MCF 10A (cell line): Measurements from ENCODE around the gene SELPLG. TPM values are rescaled to one million over a fixed set of nuclear protein-coding genes. Genes with fewer than 3 reads are reported as not detected.

Source experiments
- BruUV-seq: library from RNA; stranded (reverse); fragments of 400-500 nt; replicated peaks from 2 replicates; lab custom pipeline; 2021; lab: Mats Ljungman, UMichigan
- CTCF ChIA-PET: fragments of 300-600 bp; sonication (Branson Sonifier 250); formaldehyde crosslinking; extraction: SDS; loops from one replicate; lab custom pipeline; 2021; ENCODE audit warnings: antibody characterized with exemption, inconsistent platforms; lab: Yijun Ruan, JAX
- POLR2A ChIA-PET: fragments of 300-600, 350-650 bp; sonication (Branson Sonifier 250); formaldehyde crosslinking; extraction: SDS; loops from one replicate; lab custom pipeline; 2020; ENCODE audit warnings: antibody characterized with exemption, inconsistent platforms; lab: Yijun Ruan, JAX
- DNase-seq: peaks from one replicate; pipeline ENCODE4 v3.0.0-alpha.2; 2018; ENCODE audit not compliant: unreplicated experiment
- H3K27ac Mint-ChIP-seq: one replicate; pipeline ENCODE4 v1.8.0; 2022; ENCODE audit warnings: mild to moderate bottlenecking, low read depth, mixed read lengths; ENCODE audit not compliant: unreplicated experiment
- H3K27me3 Mint-ChIP-seq: one replicate; pipeline ENCODE4 v1.8.0; 2022; ENCODE audit warnings: mixed read lengths; ENCODE audit not compliant: insufficient read depth, unreplicated experiment
- H3K36me3 Mint-ChIP-seq: one replicate; pipeline ENCODE4 v1.8.0; 2022; ENCODE audit warnings: mild to moderate bottlenecking, moderate library complexity, mixed read lengths; ENCODE audit not compliant: insufficient read depth, unreplicated experiment
- H3K4me1 Mint-ChIP-seq: one replicate; pipeline ENCODE4 v1.8.0; 2022; ENCODE audit warnings: mixed read lengths; ENCODE audit not compliant: insufficient read depth, unreplicated experiment
- H3K4me3 Mint-ChIP-seq: one replicate; pipeline ENCODE4 v1.8.0; 2022; ENCODE audit warnings: mild to moderate bottlenecking, moderate library complexity, mixed read lengths; ENCODE audit not compliant: unreplicated experiment
- H3K9me3 Mint-ChIP-seq: one replicate; pipeline ENCODE4 v1.8.0; 2022; ENCODE audit warnings: mixed read lengths; ENCODE audit not compliant: unreplicated experiment
- intact Hi-C: fragments of 100-400 bp; cut with micrococcal nuclease; formaldehyde crosslinking; loops from 2 replicates; pipeline ENCODE4 v1.14.1; 2022
- total RNA-seq: library from RNA; stranded (reverse); gene quantifications from 2 replicates; pipeline ENCODE4 v1.2.3, GENCODE V29; 2022
- TF ChIP-seq, protein P1 (sequence below): fragments of 200-600 bp; IDR thresholded peaks from one replicate; pipeline ENCODE4 v1.8.0; 2022; ENCODE audit warnings: antibody characterized with exemption, mild to moderate bottlenecking; ENCODE audit not compliant: unreplicated experiment

Gene SELPLG
- total RNA-seq, 1 experiment from 2014 or later, result 0.86 TPM

GRCh38 chr12:108638141-108638827 lies 4.6 kb upstream of the SELPLG start:
- Mint-ChIP-seq H3K4me1 (peaks cover 17% of the 10 kb centered on the region), H3K27me3 (no peaks in the 10 kb centered on the region), H3K36me3 (no peaks in the 10 kb centered on the region), H3K9me3 (no peaks in the 10 kb centered on the region), H3K27ac (no peak overlapping the region), H3K4me3 (no peak overlapping the region)
- BruUV-seq, result no TSS peak
- ChIA-PET POLR2A (no interaction called here), CTCF (interaction anchor here (0.5 to 8.4 kb wide), 4 partner anchors 21 to 243 kb away, joined by 3 to 52 read pairs (median 10); no protein-coding TSS in a partner anchor)
- DNase-seq, result no peak
- TF ChIP-seq, protein P1, sequence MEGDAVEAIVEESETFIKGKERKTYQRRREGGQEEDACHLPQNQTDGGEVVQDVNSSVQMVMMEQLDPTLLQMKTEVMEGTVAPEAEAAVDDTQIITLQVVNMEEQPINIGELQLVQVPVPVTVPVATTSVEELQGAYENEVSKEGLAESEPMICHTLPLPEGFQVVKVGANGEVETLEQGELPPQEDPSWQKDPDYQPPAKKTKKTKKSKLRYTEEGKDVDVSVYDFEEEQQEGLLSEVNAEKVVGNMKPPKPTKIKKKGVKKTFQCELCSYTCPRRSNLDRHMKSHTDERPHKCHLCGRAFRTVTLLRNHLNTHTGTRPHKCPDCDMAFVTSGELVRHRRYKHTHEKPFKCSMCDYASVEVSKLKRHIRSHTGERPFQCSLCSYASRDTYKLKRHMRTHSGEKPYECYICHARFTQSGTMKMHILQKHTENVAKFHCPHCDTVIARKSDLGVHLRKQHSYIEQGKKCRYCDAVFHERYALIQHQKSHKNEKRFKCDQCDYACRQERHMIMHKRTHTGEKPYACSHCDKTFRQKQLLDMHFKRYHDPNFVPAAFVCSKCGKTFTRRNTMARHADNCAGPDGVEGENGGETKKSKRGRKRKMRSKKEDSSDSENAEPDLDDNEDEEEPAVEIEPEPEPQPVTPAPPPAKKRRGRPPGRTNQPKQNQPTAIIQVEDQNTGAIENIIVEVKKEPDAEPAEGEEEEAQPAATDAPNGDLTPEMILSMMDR, result no peak
- intact Hi-C loops, result no loop called here

DNA sequence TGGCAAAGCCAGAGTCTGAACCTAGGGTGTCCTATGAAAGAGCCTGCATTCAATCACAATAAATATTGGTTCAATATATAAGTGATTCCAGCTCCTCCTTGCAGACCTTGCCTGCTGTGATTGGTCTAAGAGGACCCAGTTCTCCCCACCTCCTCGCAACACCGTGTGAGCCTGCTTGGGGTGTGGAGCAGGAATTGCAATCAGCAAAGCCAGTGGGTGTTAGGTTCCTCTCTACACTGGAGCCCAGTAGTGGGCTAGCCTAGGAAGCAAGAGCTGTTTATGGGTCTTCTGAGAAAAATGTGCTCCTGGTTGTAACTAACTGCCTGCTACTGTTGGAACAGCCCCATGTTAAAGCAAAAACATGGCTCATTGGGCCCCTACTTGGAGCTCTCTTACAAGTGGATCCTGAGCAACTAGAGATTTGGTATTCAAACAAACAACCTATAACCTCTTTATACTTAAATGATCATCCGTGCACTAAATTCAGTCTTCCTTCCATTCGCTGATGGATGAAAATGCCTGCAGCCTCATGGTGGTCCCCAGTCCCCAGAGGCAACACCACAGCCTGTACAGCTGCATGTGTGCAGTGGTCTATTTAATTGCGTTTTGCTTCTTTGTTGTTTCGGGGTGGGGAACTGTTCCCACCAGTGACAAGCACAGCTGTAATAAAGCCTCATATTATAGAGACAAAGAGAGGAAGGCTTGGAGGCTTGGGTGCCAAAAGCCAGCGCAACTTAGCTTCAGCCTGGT lies 3.7 kb upstream of the SELPLG start:
- ChIA-PET CTCF (interaction anchor here (0.7 to 8.4 kb wide), 4 partner anchors 20 to 167 kb away, joined by 3 to 52 read pairs (median 5); no protein-coding TSS in a partner anchor), POLR2A (interaction anchor here (0.5 to 0.6 kb wide), 2 partner anchors 61 to 96 kb away, joined by 3 read pairs; no protein-coding TSS in a partner anchor)
- Mint-ChIP-seq H3K4me1 (peaks cover 17% of the 10 kb centered on the region), H3K36me3 (no peaks in the 10 kb centered on the region), H3K9me3 (no peaks in the 10 kb centered on the region), H3K27ac (no peak overlapping the region), H3K27me3 (no peaks in the 10 kb centered on the region), H3K4me3 (no peak overlapping the region)
- no TSS peak for BruUV-seq
- TF ChIP-seq, protein P1, result no peak
- intact Hi-C loops, result no loop called here
- DNase-seq, result no peak

GRCh38 chr12:108635997-108636808 lies 2.5 kb upstream of the SELPLG start:
- POLR2A ChIA-PET, result no interaction called here
- Mint-ChIP-seq H3K27me3 (no peaks in the 10 kb centered on the region), H3K27ac (no peak overlapping the region), H3K36me3 (no peaks in the 10 kb centered on the region), H3K4me3 (no peak overlapping the region), H3K9me3 (no peaks in the 10 kb centered on the region), H3K4me1 (peaks cover 13% of the 10 kb centered on the region)
- TF ChIP-seq, protein P1, result no peak
- intact Hi-C loops, result no loop called here
- no peak for DNase-seq
- CTCF ChIA-PET, result interaction anchor here (1.3 to 8.4 kb wide), 2 partner anchors 19 to 72 kb away, joined by 6 to 52 read pairs; no protein-coding TSS in a partner anchor
- BruUV-seq, result no TSS peak
